IPS-NIHi11 (cell line): ENCODE data around the gene BCL2L11.

Experiments
- DNase-seq: peaks from one replicate; pipeline ENCODE4 v3.0.0; 2012; ENCODE audit warnings: mixed read lengths, low spot score

BCL2L11 gene

GRCh38 chr2:111117598-111118480, 2.9 kb upstream of the BCL2L11 start:
- no peak for DNase-seq

- no peak for DNase-seq
Observed at GRCh38 chr2:111118481-111118980, 2.2 kb upstream of the BCL2L11 start.

GRCh38 chr2:111118981-111119821, 1.5 kb upstream of the BCL2L11 start:
- no peak for DNase-seq

GRCh38 chr2:111119822-111120252, 877 bp upstream of the BCL2L11 start:
- no peak for DNase-seq

GRCh38 chr2:111121028-111121827, 514 bp downstream of the BCL2L11 start:
- DNase-seq: no peak

GRCh38 chr2:111121828-111122630, 1.3 kb downstream of the BCL2L11 start:
- peak; percentile 89 for DNase-seq

GRCh38 chr2:111122631-111123421, 2.1 kb downstream of the BCL2L11 start:
- DNase-seq: peak; percentile 70

- DNase-seq: no peak
Observed at GRCh38 chr2:111123751-111124150, 3.0 kb downstream of the BCL2L11 start.

- no peak for DNase-seq
Observed at GRCh38 chr2:111126581-111126980, 5.9 kb downstream of the BCL2L11 start.

- DNase-seq: no peak
Observed at GRCh38 chr2:111127351-111127750, 6.6 kb downstream of the BCL2L11 start.

GRCh38 chr2:111128096-111128495, 7.4 kb downstream of the BCL2L11 start:
- DNase-seq: no peak

GRCh38 chr2:111133603-111134002, 12.9 kb downstream of the BCL2L11 start:
- no peak for DNase-seq

GRCh38 chr2:111134055-111134454, 13.3 kb downstream of the BCL2L11 start:
- no peak for DNase-seq

GRCh38 chr2:111135237-111135909, 14.7 kb downstream of the BCL2L11 start:
- DNase-seq: no peak

GRCh38 chr2:111135910-111136297, 15.2 kb downstream of the BCL2L11 start:
- peak; percentile 41 for DNase-seq

GRCh38 chr2:111138839-111139238, 18.1 kb downstream of the BCL2L11 start:
- no peak for DNase-seq

GRCh38 chr2:111139637-111140317, 19.1 kb downstream of the BCL2L11 start:
- DNase-seq: no peak

- DNase-seq: no peak
Observed at GRCh38 chr2:111140815-111141214, 20.1 kb downstream of the BCL2L11 start.

- DNase-seq: no peak
Observed at GRCh38 chr2:111142101-111142500, 21.4 kb downstream of the BCL2L11 start.
